Vagina (tissue), 2 donors: ENCODE measurements around the gene ELSPBP1.

Source experiments
- POLR2AphosphoS5 ChIP-seq, 2 donors: sonication (generic); formaldehyde crosslinking; IDR thresholded peaks; one replicate each; pipeline ENCODE4 v1.9.0; 2017; ENCODE audit warnings: antibody characterized with exemption in 2 of 2, mild to moderate bottlenecking in 2 of 2, low read depth in 1 of 2; ENCODE audit not compliant: insufficient read depth in 1 of 2
- TF ChIP-seq, protein P1 (sequence below), 3 experiments: fragments of 450-650 bp in 2 of 3; fragments of 200-600 bp in 1 of 3; sonication (generic) in 1 of 3; IDR thresholded peaks; one replicate each; pipeline ENCODE4 v1.5.1; 2017 to 2019; ENCODE audit warnings: antibody characterized with exemption in 3 of 3, mild to moderate bottlenecking in 2 of 3, moderate library complexity in 2 of 3

DNA sequence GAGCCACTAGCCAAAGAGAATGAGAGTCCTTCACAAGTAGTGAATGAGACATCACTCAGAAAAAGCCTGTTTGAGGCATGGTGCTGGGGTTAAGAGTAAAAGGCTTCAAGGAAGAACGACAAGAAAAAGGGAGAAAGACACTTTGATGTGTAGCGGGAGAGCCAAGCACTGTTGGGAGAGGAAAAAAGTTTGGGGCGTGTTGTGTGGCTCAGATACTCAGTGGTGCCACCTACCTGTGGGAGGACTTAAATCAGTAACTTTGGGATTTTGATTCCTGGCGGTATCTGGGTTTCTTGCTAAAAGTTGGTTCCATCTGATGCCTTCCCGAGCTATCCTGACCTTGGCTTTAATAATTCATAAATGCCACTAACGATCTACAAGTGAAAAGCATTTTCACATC lies 12.3 kb downstream of the ELSPBP1 start:
- TF ChIP-seq, protein P1, sequence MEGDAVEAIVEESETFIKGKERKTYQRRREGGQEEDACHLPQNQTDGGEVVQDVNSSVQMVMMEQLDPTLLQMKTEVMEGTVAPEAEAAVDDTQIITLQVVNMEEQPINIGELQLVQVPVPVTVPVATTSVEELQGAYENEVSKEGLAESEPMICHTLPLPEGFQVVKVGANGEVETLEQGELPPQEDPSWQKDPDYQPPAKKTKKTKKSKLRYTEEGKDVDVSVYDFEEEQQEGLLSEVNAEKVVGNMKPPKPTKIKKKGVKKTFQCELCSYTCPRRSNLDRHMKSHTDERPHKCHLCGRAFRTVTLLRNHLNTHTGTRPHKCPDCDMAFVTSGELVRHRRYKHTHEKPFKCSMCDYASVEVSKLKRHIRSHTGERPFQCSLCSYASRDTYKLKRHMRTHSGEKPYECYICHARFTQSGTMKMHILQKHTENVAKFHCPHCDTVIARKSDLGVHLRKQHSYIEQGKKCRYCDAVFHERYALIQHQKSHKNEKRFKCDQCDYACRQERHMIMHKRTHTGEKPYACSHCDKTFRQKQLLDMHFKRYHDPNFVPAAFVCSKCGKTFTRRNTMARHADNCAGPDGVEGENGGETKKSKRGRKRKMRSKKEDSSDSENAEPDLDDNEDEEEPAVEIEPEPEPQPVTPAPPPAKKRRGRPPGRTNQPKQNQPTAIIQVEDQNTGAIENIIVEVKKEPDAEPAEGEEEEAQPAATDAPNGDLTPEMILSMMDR (IDR thresholded peaks at IDR 0.05), result no peak
- TF ChIP-seq POLR2AphosphoS5 (IDR thresholded peaks at IDR 0.05; ENCODE audit: insufficient read depth in 1 of 2, low read depth in 1 of 2), result no peak
